GM18519 (cell line): Measurements from ENCODE around the gene SHPK.

Experiments used
- ATAC-seq: cut with Tn5 transposase; IDR thresholded peaks from one replicate; pipeline ENCODE4 v1.9.1; 2021; ENCODE audit warnings: mild to moderate bottlenecking, moderate library complexity; ENCODE audit not compliant: unreplicated experiment, low FRiP score

Gene SHPK, protein sequence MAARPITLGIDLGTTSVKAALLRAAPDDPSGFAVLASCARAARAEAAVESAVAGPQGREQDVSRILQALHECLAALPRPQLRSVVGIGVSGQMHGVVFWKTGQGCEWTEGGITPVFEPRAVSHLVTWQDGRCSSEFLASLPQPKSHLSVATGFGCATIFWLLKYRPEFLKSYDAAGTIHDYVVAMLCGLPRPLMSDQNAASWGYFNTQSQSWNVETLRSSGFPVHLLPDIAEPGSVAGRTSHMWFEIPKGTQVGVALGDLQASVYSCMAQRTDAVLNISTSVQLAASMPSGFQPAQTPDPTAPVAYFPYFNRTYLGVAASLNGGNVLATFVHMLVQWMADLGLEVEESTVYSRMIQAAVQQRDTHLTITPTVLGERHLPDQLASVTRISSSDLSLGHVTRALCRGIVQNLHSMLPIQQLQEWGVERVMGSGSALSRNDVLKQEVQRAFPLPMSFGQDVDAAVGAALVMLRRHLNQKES

DNA sequence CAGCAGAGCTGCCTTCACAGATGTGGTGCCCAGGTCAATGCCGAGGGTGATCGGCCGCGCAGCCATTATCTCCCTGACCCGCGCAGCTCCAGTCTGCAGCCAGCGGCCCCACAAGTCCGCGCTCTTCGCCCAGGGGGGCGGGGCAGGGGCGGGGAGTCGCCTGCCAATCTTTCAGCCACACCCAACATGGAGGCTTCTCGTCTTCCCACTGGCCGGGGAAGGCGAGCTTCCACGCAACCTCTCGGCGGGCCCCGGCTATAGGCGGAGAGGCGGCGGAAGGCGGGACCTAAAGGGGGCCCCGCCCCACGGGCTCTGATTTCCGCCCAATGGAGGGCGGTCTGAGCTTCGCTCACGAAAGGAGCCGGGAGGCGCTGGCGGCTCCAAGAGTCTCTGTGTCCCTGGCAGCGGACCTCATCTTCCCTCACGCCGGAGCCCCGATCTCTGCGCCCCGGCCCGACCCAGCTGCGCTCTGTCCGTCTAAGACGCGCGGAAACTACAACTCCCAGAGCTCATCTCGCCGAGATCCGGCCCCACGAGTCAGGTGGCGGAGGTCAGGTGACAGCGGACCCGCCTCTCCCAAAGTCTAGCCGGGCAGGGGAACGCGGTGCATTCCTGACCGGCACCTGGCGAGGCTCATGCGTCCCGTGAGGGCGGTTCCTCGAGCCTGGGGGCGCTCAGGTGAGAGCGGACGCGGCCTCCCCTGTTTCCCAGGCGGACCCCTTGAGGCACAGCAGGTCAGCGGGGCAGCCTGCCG lies at the start of gene SHPK, which contains the start of gene CTNS:
SHPK (minus strand) TSS at position 97 of the 754 bp plus-strand sequence; CDS start at position 66, 31 bp downstream.
CTNS (plus strand) TSS at position 607 of the 754 bp plus-strand sequence. CDS start 3,447 bp downstream, outside the sequence.
- ATAC-seq = peak; percentile 76

GRCh38 chr17:3685174-3685573 lies 49.1 kb upstream of the SHPK start:
- ATAC-seq = no peak

DNA sequence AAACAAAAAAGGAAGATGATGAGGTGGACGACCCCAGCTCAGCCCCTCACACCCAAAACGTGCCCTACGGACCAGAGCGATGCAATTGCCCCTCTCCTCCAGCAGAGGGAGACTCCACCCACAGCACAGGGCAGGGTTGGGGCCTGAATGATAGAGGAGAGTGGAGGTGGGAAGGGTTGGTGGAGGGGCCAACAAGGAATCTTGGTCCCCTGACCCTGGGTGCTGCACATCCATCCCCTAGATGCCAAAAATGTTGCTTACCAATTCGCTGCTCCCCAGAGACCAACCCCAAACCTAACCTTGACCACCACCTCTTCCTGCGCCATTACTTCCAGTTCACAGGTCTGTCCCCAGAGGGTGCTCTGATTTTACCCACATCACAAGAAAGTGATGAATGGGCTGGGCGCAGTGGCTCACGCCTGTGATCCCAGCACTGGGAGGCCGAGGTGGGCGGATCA lies 47.0 kb upstream of the SHPK start:
- ATAC-seq = no peak

- ATAC-seq = no peak
Observed at GRCh38 chr17:3682033-3682432, 46.0 kb upstream of the SHPK start.

DNA sequence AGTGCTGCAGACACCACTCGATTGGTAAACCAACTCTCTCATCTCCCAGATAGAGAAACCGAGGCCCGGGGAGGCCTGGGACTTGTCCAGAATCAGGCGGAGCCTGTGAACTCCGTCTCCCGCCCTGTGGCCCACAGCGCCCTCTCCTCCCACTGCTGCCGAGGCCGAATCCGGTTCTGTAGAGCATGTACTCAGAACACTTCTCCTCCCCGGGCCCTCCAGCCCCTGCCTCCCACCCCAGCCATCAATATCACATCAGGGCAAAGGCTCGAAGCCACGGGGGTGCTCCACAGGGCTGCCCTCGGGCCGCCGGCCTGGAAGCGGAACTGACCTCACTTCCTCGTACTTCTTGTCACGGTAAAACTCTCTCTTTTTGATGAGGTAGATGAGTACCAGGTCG lies 45.5 kb upstream of the SHPK start:
- no peak for ATAC-seq

DNA sequence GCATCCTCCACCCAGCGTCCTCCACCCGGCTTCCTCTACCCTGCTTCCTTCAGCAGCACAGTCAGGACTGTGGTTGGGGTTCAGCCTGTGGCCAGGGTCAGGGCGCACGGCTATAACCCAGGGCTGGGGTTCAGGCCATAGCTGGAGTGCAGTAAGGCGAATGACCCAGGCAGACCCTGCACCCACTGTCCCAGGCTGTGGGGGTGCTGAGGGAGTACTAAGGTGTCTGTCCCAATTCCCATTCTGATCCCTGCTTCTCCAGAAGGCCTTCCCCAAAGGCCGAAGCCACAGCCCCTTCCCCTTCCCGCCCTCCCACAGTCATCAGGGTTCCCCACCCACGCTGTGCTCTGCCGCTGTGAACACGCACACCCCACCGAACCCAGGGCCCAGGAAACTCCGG lies 45.0 kb upstream of the SHPK start:
- no peak for ATAC-seq

GRCh38 chr17:3679531-3680126 lies 43.6 kb upstream of the SHPK start:
- ATAC-seq = no peak

GRCh38 chr17:3678821-3679530 lies 42.9 kb upstream of the SHPK start:
- ATAC-seq = no peak

- ATAC-seq = no peak
Observed at GRCh38 chr17:3678095-3678820, 42.2 kb upstream of the SHPK start.

GRCh38 chr17:3675886-3676285 lies 39.8 kb upstream of the SHPK start:
- no peak for ATAC-seq

- ATAC-seq = no peak
Observed at GRCh38 chr17:3672571-3672970, 36.5 kb upstream of the SHPK start.

GRCh38 chr17:3669548-3669947 lies 33.5 kb upstream of the SHPK start:
- no peak for ATAC-seq

GRCh38 chr17:3669085-3669347 lies 33.0 kb upstream of the SHPK start:
- no peak for ATAC-seq

DNA sequence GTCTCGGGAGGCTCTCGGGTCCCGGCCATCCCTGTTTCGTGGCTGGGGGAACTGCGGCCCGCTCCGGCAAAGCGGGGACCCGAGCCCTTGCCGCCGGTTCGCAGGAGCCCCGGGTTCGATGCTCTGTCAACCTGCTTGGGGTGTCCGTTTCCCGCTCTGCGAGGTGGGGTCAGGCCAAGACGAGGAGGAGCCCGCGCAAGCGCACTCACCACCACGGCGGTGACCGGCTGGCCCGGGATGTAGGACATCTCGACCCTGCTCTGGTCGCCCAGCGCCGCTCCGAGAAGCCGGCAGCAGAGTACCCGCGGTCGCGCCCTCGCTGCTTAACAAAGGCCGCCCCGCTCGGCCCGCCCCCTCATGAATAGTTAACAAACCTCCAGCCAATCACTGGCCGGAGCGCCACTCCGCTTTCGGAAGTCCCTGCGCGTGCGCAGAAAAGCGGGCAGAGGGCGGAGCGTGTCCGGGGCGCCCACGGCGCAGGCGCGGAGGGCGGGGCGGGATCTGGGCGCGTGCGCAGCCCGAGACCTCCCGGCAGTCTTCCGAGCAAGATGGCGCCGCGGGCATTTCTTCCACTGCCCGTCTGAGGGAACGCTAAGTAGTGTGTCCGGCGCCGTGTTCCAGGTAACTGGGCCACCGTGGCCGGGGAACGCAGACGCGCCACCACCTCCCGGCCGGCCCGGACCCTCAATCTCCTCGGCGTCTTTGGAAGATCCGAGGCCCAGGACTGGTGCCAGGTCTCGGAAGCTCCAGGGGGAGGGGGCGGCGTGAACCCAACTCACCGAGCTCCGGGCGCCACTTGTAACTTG lies 32.4 kb upstream of the SHPK start, which contains the start of the genes EMC6 and TAX1BP3:
EMC6 (plus strand) TSS at position 534 of the 806 bp plus-strand sequence. CDS start 335 bp downstream, outside the sequence.
TAX1BP3 (minus strand) TSS at position 300 of the 806 bp plus-strand sequence; CDS start at position 248, 52 bp downstream.
- ATAC-seq = peak; percentile 83

DNA sequence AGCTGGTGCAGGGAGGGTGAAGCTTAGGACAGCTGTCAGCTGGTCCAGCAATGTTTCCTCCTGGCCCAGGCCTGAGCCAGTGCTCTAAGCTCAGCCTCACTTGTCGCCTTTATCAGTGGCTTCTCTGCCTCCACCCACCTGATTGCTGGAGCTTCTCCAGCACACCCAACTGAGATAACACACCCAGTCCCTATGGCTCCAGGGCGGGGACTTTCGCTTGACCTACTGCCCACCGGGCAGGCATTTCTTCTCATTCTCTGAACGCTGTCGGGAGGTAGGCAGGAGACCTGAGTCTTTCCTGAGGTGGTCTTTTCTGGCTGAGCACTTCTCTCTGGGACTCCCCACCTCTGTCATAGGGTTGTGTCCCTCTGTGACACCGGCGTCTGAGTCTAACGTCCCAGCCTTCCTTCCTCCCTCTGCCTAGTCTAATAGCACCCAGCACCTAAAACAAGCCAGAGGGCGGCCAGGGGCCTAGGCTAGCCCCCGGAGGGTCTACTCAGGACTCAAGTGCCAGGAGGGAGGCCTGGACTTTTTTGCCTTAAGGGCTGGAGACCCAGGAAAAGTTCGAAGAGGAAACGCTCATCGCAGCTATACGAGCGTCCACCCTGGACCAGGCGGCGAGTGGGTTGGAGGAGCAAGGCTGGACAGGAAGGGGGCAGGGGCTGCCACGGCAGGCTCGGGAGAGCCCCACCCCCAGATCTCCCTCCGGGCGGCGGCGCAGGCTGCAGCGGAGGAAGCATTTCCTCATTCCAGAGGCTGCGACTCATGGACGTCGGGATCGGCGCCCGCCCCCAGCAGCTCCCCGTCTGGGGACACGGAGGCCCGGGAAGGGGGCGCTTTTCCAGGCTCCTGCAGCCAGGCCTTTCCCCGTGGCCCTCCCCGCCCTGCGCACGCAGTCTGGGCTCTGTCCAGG lies 31.6 kb upstream of the SHPK start:
- no peak for ATAC-seq

DNA sequence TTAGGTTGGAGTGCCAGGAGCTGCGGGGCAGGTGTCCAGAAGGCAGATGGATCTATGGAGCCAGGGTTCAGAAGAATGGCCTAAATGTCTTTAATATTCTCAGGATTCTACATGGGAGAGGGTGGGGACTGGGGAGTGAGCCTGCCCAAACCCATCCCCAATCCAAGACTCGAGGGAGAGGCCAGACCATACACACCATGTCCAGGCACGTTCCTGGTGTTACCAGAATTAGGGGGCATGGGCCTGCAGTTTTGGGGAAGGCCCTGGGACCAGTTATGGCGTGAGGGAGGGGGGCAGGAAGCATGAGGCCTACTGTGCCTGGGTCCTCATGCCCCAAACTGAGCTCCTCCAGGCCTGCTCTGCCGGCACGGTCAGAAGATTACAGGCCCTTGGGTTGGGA lies 30.5 kb upstream of the SHPK start:
- ATAC-seq = no peak

- no peak for ATAC-seq
Observed at GRCh38 chr17:3665834-3666233, 29.8 kb upstream of the SHPK start.
